Adrenal gland (tissue), 5 donors: ENCODE measurements around the gene WDTC1.

Experiments used
- CTCF ChIP-seq, 6 experiments: fragments of 450-650 bp in 4 of 6; fragments of 200-600 bp in 2 of 6; sonication (generic) in 1 of 6; IDR thresholded peaks; 1 replicate in 5 of 6; 2 replicates in 1 of 6; pipeline versions ENCODE4 v1.5.1 to v1.8.0; 2016 to 2021; ENCODE audit warnings: antibody characterized with exemption in 6 of 6, mild to moderate bottlenecking in 2 of 6, moderate library complexity in 1 of 6
- POLR2A ChIP-seq, 2 donors: fragments of 450-650 bp; IDR thresholded peaks; one replicate each; pipeline ENCODE4 v1.6.1; 2017; ENCODE audit warnings: antibody characterized with exemption in 2 of 2, mild to moderate bottlenecking in 2 of 2, moderate library complexity in 1 of 2
- donor health status: DM: no; HTN: no; CAD: no.

GRCh38 chr1:27322569-27323240 lies 88.3 kb downstream of the WDTC1 start:
- no peak for TF ChIP-seq CTCF (IDR thresholded peaks at IDR 0.05)
- no peak for TF ChIP-seq POLR2A (IDR thresholded peaks at IDR 0.05)
